Mammary epithelial cell (primary cell): ENCODE data around the gene DAPK3.

Experiments
- EZH2 ChIP-seq: IDR thresholded peaks from 2 replicates; pipeline ENCODE4 v1.6.1; 2012; ENCODE audit warnings: low read length, inconsistent platforms, borderline replicate concordance
- TF ChIP-seq, protein P1 (sequence below), 2 donors: IDR thresholded peaks in 1 of 2; conservative IDR thresholded peaks in 1 of 2; 2 replicates each; pipeline ENCODE4 v1.5.1; 2011 to 2012; ENCODE audit warnings: inconsistent platforms in 2 of 2, low read length in 2 of 2, mild to moderate bottlenecking in 2 of 2, control low read depth in 1 of 2, low read depth in 1 of 2; ENCODE audit not compliant: insufficient read depth in 1 of 2; ENCODE audit errors: extremely low read depth in 1 of 2

DNA sequence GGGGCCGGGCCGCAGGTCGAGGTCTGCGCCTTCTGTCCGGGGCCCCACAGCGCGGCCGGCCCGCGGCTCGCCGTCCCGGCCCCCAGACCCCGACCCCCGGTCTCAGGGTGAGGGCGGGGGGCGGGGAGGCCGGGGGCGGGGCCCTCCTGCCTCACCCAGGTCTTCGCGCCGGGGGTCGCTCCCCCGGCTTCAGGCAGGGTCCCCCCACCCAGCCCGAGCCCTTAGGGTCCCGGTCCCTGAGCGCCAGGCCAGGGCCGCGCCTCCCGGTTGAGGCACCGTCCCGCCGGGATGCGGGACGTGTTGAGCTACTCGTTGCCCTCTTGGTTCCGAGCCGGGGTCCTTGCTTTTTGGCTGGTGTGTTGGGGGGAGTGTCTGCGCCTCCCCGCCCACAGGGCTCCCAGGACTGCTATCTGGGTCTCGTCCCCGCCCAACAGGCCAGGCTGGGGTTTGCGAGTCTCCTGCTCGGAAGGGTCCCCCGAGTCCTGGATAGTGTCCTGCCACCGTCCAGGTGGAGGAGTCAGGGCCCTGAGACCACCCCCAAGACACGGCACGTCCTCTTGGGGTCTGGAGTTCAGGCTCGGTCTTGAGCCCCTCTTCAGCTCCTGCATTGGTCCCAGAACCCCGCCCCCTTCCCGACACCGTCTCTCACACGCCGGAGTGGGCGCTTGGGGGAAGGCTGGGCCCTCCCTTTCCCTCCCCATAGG is 37.1 kb upstream of the DAPK3 start:
- TF ChIP-seq, protein P1, sequence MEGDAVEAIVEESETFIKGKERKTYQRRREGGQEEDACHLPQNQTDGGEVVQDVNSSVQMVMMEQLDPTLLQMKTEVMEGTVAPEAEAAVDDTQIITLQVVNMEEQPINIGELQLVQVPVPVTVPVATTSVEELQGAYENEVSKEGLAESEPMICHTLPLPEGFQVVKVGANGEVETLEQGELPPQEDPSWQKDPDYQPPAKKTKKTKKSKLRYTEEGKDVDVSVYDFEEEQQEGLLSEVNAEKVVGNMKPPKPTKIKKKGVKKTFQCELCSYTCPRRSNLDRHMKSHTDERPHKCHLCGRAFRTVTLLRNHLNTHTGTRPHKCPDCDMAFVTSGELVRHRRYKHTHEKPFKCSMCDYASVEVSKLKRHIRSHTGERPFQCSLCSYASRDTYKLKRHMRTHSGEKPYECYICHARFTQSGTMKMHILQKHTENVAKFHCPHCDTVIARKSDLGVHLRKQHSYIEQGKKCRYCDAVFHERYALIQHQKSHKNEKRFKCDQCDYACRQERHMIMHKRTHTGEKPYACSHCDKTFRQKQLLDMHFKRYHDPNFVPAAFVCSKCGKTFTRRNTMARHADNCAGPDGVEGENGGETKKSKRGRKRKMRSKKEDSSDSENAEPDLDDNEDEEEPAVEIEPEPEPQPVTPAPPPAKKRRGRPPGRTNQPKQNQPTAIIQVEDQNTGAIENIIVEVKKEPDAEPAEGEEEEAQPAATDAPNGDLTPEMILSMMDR (conservative IDR thresholded peaks at IDR 0.05 in 1 of 2, IDR thresholded peaks at IDR 0.05 in 1 of 2; ENCODE audit: extremely low read depth in 1 of 2, insufficient read depth in 1 of 2, low read depth in 1 of 2, low read length in 2 of 2), result no peak
- TF ChIP-seq EZH2, result no peak
